HL-60/S4 (cell line): ENCODE measurements around the gene CORO1C.

Experiments used
- in situ Hi-C: fragments of 300-500 bp; cut with MboI; formaldehyde crosslinking; loops from 2 replicates; pipeline ENCODE4 v1.14.3; 2022; ENCODE audit warnings: low sequenced_read_pairs

Gene CORO1C

GRCh38 chr12:108654622-108655021, 76.7 kb downstream of the CORO1C start:
- in situ Hi-C loops = loop anchor here (25.0 kb wide), 1 partner anchor 308 kb away; no protein-coding TSS in a partner anchor

GRCh38 chr12:108653922-108654321, 77.4 kb downstream of the CORO1C start:
- in situ Hi-C loops = loop anchor here (25.0 kb wide), 1 partner anchor 308 kb away; no protein-coding TSS in a partner anchor

GRCh38 chr12:108653082-108653516, 78.2 kb downstream of the CORO1C start:
- in situ Hi-C loops = loop anchor here (25.0 kb wide), 1 partner anchor 309 kb away; no protein-coding TSS in a partner anchor

GRCh38 chr12:108650083-108650482, 81.2 kb downstream of the CORO1C start:
- in situ Hi-C loops = loop anchor here (25.0 kb wide), 1 partner anchor 312 kb away; no protein-coding TSS in a partner anchor

- in situ Hi-C loops = loop anchor here (25.0 kb wide), 1 partner anchor 313 kb away; no protein-coding TSS in a partner anchor
These were observed 81.6 kb downstream of the CORO1C start for GRCh38 chr12:108649669-108650068.

GRCh38 chr12:108649126-108649525, 82.2 kb downstream of the CORO1C start:
- in situ Hi-C loops = no loop called here

- in situ Hi-C loops = no loop called here
These were observed 82.9 kb downstream of the CORO1C start for GRCh38 chr12:108648371-108648770.

- in situ Hi-C loops = no loop called here
These were observed 83.6 kb downstream of the CORO1C start for GRCh38 chr12:108647585-108648287.

- in situ Hi-C loops = no loop called here
These were observed 84.4 kb downstream of the CORO1C start for GRCh38 chr12:108646600-108647579.

GRCh38 chr12:108645686-108646599, 85.4 kb downstream of the CORO1C start:
- in situ Hi-C loops = no loop called here

- in situ Hi-C loops = no loop called here
These were observed 86.6 kb downstream of the CORO1C start for GRCh38 chr12:108644811-108645120.

- in situ Hi-C loops = no loop called here
These were observed 87.1 kb downstream of the CORO1C start for GRCh38 chr12:108643941-108644810.

GRCh38 chr12:108642899-108643654, 88.2 kb downstream of the CORO1C start:
- in situ Hi-C loops = no loop called here

- in situ Hi-C loops = no loop called here
These were observed 88.9 kb downstream of the CORO1C start for GRCh38 chr12:108642269-108642870.

GRCh38 chr12:108641446-108642268, 89.7 kb downstream of the CORO1C start:
- in situ Hi-C loops = no loop called here

- in situ Hi-C loops = no loop called here
These were observed 90.4 kb downstream of the CORO1C start for GRCh38 chr12:108640802-108641445.
